Neural progenitor cell (in vitro differentiated cells): ENCODE results near the gene PHLDA1. TPM values are rescaled to one million over a fixed set of nuclear protein-coding genes. Genes with fewer than 3 reads are reported as not detected.

ENCODE experiments used
- DNase-seq: peaks from one replicate; pipeline ENCODE4 v3.0.0-alpha.2; 2016; ENCODE audit warnings: low spot score
- H2AFZ ChIP-seq: fragments of 200-600 bp; sonication (generic); replicated peaks from 2 replicates; pipeline ENCODE4 v1.6.1; 2016; ENCODE audit warnings: antibody characterized with exemption
- H3F3A ChIP-seq: fragments of 200-600 bp; sonication (generic); 2 replicates; pipeline ENCODE4 v1.6.1; 2016; ENCODE audit warnings: antibody characterized with exemption, low read depth
- H3K27ac ChIP-seq: fragments of 200-600 bp; sonication (generic); 2 replicates; pipeline ENCODE4 v1.5.1; 2016; ENCODE audit warnings: mild to moderate bottlenecking
- H3K27me3 ChIP-seq: fragments of 200-600 bp; sonication (generic); 2 replicates; pipeline ENCODE4 v1.6.1; 2016; ENCODE audit warnings: mild to moderate bottlenecking, moderate library complexity
- H3K36me3 ChIP-seq: fragments of 200-600 bp; sonication (generic); 2 replicates; pipeline ENCODE4 v1.5.1; 2016
- H3K4me1 ChIP-seq: fragments of 200-600 bp; sonication (generic); 2 replicates; pipeline ENCODE4 v1.6.1; 2016; ENCODE audit warnings: mixed run types
- H3K4me2 ChIP-seq: fragments of 200-600 bp; sonication (generic); 2 replicates; pipeline ENCODE4 v1.6.1; 2016
- H3K4me3 ChIP-seq: fragments of 200-600 bp; sonication (generic); 2 replicates; pipeline ENCODE4 v1.5.1; 2016
- H3K79me2 ChIP-seq: fragments of 200-600 bp; sonication (generic); 2 replicates; pipeline ENCODE4 v1.6.1; 2016; ENCODE audit warnings: low read depth
- H3K9ac ChIP-seq: fragments of 200-600 bp; sonication (generic); 2 replicates; pipeline ENCODE4 v1.6.1; 2016
- H3K9me3 ChIP-seq: fragments of 200-600 bp; sonication (generic); 2 replicates; pipeline ENCODE4 v1.5.1; 2016; ENCODE audit warnings: low read depth
- H4K20me1 ChIP-seq: fragments of 200-600 bp; sonication (generic); 2 replicates; pipeline ENCODE4 v1.6.1; 2016; ENCODE audit warnings: low read depth
- H3K27ac Mint-ChIP-seq: 3 replicates; pipeline ENCODE4 v1.8.0; 2021; ENCODE audit warnings: mixed read lengths
- H3K27me3 Mint-ChIP-seq: 2 replicates; pipeline ENCODE4 v1.8.0; 2022; ENCODE audit warnings: low read depth, mild to moderate bottlenecking, inconsistent platforms, moderate library complexity, mixed read lengths; ENCODE audit not compliant: insufficient read depth
- H3K36me3 Mint-ChIP-seq: 3 replicates; pipeline ENCODE4 v1.8.0; 2021; ENCODE audit warnings: mixed read lengths
- H3K4me1 Mint-ChIP-seq: 3 replicates; pipeline ENCODE4 v1.8.0; 2021; ENCODE audit warnings: mixed read lengths
- H3K4me3 Mint-ChIP-seq: 3 replicates; pipeline ENCODE4 v1.8.0; 2021; ENCODE audit warnings: mild to moderate bottlenecking, moderate library complexity, mixed read lengths
- H3K9me3 Mint-ChIP-seq: 3 replicates; pipeline ENCODE4 v1.8.0; 2020; ENCODE audit warnings: mixed read lengths
- EZH2 ChIP-seq: fragments of 200-600 bp; sonication (generic); IDR thresholded peaks from 2 replicates; pipeline ENCODE4 v1.6.1; 2017; ENCODE audit warnings: antibody characterized with exemption, mild to moderate bottlenecking, moderate library complexity
- EZH2phosphoT487 ChIP-seq: fragments of 200-600 bp; sonication (generic); IDR thresholded peaks from 2 replicates; pipeline ENCODE4 v1.6.1; 2017; ENCODE audit warnings: antibody characterized with exemption
- total RNA-seq: library from RNA; depleted of rRNA; stranded (reverse); fragments of >200 nt; gene quantifications from 2 replicates; pipeline ENCODE4 v1.2.3, GENCODE V29; 2015; ENCODE audit warnings: low replicate concordance
- TF ChIP-seq, protein P1 (sequence below): fragments of 200-600 bp; sonication (generic); IDR thresholded peaks from 2 replicates; pipeline ENCODE4 v1.5.1; 2017; ENCODE audit warnings: antibody characterized with exemption, mild to moderate bottlenecking

Gene PHLDA1
- total RNA-seq, 1 donor from 2014 or later: 1.1 TPM

DNA sequence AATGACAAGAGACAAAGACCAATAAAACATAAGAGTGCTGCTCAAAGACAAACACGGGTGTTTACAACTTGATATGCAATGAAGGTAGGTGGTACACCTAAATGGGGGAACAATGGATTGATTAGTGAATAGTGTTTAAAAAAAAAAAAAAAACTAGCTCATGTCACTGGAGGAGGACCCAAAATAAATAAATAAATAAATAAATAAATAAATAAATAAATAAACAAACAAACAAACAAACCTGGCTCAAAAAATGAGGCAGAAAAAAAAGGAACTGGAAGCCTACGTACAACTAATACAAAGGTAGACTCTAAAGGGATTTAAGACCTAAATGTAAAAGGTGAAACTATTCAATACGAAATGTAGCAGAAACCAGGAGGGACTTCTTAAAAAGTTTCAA lies 34.3 kb upstream of the PHLDA1 start:
- peaks cover 100% of the 10 kb centered on the region for H3K79me2 ChIP-seq
- no peak for DNase-seq
- peaks cover 55% of the 10 kb centered on the region for H3K36me3 ChIP-seq
- no peaks in the 10 kb centered on the region for H3K4me1 Mint-ChIP-seq
- H2AFZ ChIP-seq: no peak overlapping the region
- H3K27me3 Mint-ChIP-seq: no peaks in the 10 kb centered on the region
- H3K4me3 Mint-ChIP-seq: no peak overlapping the region
- H3K4me2 ChIP-seq: no peak overlapping the region
- no peak overlapping the region for H3K9ac ChIP-seq
- H3F3A ChIP-seq: peaks cover 29% of the 10 kb centered on the region
- H3K27me3 ChIP-seq: no peaks in the 10 kb centered on the region
- peaks cover 45% of the 10 kb centered on the region for H3K9me3 Mint-ChIP-seq
- TF ChIP-seq EZH2phosphoT487 (no peak), EZH2 (no peak)
- TF ChIP-seq, protein P1, sequence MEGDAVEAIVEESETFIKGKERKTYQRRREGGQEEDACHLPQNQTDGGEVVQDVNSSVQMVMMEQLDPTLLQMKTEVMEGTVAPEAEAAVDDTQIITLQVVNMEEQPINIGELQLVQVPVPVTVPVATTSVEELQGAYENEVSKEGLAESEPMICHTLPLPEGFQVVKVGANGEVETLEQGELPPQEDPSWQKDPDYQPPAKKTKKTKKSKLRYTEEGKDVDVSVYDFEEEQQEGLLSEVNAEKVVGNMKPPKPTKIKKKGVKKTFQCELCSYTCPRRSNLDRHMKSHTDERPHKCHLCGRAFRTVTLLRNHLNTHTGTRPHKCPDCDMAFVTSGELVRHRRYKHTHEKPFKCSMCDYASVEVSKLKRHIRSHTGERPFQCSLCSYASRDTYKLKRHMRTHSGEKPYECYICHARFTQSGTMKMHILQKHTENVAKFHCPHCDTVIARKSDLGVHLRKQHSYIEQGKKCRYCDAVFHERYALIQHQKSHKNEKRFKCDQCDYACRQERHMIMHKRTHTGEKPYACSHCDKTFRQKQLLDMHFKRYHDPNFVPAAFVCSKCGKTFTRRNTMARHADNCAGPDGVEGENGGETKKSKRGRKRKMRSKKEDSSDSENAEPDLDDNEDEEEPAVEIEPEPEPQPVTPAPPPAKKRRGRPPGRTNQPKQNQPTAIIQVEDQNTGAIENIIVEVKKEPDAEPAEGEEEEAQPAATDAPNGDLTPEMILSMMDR: no peak
- peaks cover 11% of the 10 kb centered on the region for H3K9me3 ChIP-seq
- H3K36me3 Mint-ChIP-seq: peaks cover 84% of the 10 kb centered on the region
- H3K4me1 ChIP-seq: no peaks in the 10 kb centered on the region
- H3K27ac Mint-ChIP-seq: no peak overlapping the region
- no peak overlapping the region for H3K27ac ChIP-seq
- H4K20me1 ChIP-seq: peaks cover 91% of the 10 kb centered on the region
- no peak overlapping the region for H3K4me3 ChIP-seq

DNA sequence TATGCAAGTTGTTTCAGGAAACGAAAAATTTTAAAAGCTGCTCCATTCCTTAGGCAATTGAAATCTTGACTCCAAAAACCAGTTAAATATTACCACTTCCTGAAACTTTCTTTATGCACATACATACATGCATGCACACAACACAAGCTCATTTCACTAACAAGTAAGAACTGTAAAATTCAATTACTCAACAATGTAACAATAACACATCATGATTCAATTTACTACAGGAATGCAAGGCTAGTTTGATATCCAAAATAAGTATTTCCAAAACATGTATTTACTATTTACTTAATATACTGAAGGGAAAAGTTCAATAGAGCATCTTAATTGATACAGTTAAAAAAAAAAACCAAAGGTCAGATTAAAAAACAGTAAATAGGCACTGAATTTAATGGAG lies 33.3 kb upstream of the PHLDA1 start:
- Histone ChIP-seq H2AFZ (no peak overlapping the region), H3F3A (peaks cover 29% of the 10 kb centered on the region), H3K27me3 (no peaks in the 10 kb centered on the region), H3K4me1 (no peaks in the 10 kb centered on the region), H3K9ac (no peak overlapping the region), H3K27ac (no peak overlapping the region), H4K20me1 (peaks cover 90% of the 10 kb centered on the region), H3K79me2 (peaks cover 100% of the 10 kb centered on the region), H3K9me3 (peaks cover 11% of the 10 kb centered on the region), H3K36me3 (peaks cover 61% of the 10 kb centered on the region), H3K4me3 (no peak overlapping the region), H3K4me2 (no peak overlapping the region)
- Mint-ChIP-seq H3K27ac (no peak overlapping the region), H3K9me3 (peaks cover 41% of the 10 kb centered on the region), H3K4me1 (no peaks in the 10 kb centered on the region), H3K4me3 (no peak overlapping the region), H3K36me3 (peaks cover 83% of the 10 kb centered on the region), H3K27me3 (no peaks in the 10 kb centered on the region)
- no peak for TF ChIP-seq EZH2
- TF ChIP-seq, protein P1: no peak
- DNase-seq: no peak

GRCh38 chr12:76060111-76060510 lies 28.5 kb upstream of the PHLDA1 start:
- no peaks in the 10 kb centered on the region for H3K4me1 Mint-ChIP-seq
- Histone ChIP-seq H3K27me3 (no peaks in the 10 kb centered on the region), H3K4me1 (no peaks in the 10 kb centered on the region), H3K4me3 (no peak overlapping the region), H3K36me3 (peaks cover 47% of the 10 kb centered on the region), H2AFZ (no peak overlapping the region), H4K20me1 (peaks cover 83% of the 10 kb centered on the region), H3K9me3 (peaks cover 6% of the 10 kb centered on the region), H3K4me2 (no peak overlapping the region), H3K27ac (no peak overlapping the region), H3K9ac (no peak overlapping the region), H3F3A (peaks cover 16% of the 10 kb centered on the region), H3K79me2 (peaks cover 92% of the 10 kb centered on the region)
- H3K27me3 Mint-ChIP-seq: no peaks in the 10 kb centered on the region
- DNase-seq: no peak
- H3K9me3 Mint-ChIP-seq: peaks cover 11% of the 10 kb centered on the region
- H3K36me3 Mint-ChIP-seq: peaks cover 61% of the 10 kb centered on the region
- TF ChIP-seq EZH2 (no peak), EZH2phosphoT487 (no peak)
- TF ChIP-seq, protein P1: no peak
- no peak overlapping the region for H3K27ac Mint-ChIP-seq
- no peak overlapping the region for H3K4me3 Mint-ChIP-seq
